AG04450 (cell line): ENCODE measurements around the gene LEMD2. TPM values are rescaled to one million over a fixed set of nuclear protein-coding genes. Genes with fewer than 3 reads are reported as not detected.
A peak's percentile ranks its signal among the peaks of the same experiment; 100 is the strongest.

Source experiments
- CTCF ChIA-PET: fragments of 300-600, 350-600 bp; formaldehyde crosslinking; extraction: SDS; loops from one replicate; lab custom pipeline; 2022; ENCODE audit warnings: antibody characterized with exemption, inconsistent platforms; lab: Charles Lee
- POLR2A ChIA-PET: fragments of 350-600 bp; formaldehyde crosslinking; extraction: SDS; loops from one replicate; lab custom pipeline; 2021; ENCODE audit warnings: antibody characterized with exemption, inconsistent platforms; lab: Yijun Ruan, JAX
- DNase-seq: peaks from one replicate; pipeline ENCODE4 v3.0.0-alpha.2; 2011; ENCODE audit warnings: low read depth, low spot score
- H3K27ac ChIP-seq: one replicate; pipeline ENCODE4 v1.5.1; 2012; ENCODE audit warnings: low read depth, low read length, control low read depth
- H3K27me3 ChIP-seq: one replicate; pipeline ENCODE4 v1.6.0; 2012; ENCODE audit warnings: low read length; ENCODE audit not compliant: control insufficient read depth, insufficient read depth
- H3K4me3 ChIP-seq: 2 replicates; pipeline ENCODE4 v1.5.1; 2011; ENCODE audit warnings: mild to moderate bottlenecking, low read depth, low read length, control low read depth
- H3K9me3 ChIP-seq: 2 replicates; pipeline ENCODE4 v1.5.1; 2012; ENCODE audit warnings: low read length; ENCODE audit not compliant: control insufficient read depth, insufficient read depth
- polyA plus RNA-seq: library from polyadenylated mRNA; depleted of rRNA; stranded (reverse); fragments of >200 nt; gene quantifications from 2 replicates; pipeline ENCODE4 v1.2.3, GENCODE V29; 2011
- TF ChIP-seq, protein P1 (sequence below): IDR thresholded peaks from 2 replicates; pipeline ENCODE4 v1.5.1; 2011; ENCODE audit warnings: low read depth, low read length, control low read depth, inconsistent platforms

The LEMD2 gene
- polyA plus RNA-seq, 1 experiment, result 47.4 TPM

DNA sequence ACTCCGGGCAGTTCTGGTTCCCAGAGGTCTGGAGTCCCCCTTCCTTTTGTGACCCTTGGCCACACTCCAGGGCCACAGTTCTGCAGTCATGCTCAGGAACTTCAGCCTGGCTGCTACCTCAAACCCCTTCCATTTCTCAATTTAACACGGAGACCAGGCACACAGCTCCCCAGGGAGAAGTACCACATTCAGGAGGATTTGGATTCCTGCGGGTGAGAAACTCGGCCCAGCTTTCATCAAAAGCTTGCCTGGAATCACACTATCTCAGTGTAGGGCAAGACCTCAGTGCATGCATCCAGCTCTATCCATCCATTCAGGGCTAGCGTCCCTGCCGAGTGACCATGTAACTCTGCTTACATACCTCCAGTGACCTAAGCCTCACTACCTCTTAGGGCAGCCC, 25.4 kb downstream of the LEMD2 start:
- no peak overlapping the region for H3K4me3 ChIP-seq
- no peak for DNase-seq
- TF ChIP-seq, protein P1, sequence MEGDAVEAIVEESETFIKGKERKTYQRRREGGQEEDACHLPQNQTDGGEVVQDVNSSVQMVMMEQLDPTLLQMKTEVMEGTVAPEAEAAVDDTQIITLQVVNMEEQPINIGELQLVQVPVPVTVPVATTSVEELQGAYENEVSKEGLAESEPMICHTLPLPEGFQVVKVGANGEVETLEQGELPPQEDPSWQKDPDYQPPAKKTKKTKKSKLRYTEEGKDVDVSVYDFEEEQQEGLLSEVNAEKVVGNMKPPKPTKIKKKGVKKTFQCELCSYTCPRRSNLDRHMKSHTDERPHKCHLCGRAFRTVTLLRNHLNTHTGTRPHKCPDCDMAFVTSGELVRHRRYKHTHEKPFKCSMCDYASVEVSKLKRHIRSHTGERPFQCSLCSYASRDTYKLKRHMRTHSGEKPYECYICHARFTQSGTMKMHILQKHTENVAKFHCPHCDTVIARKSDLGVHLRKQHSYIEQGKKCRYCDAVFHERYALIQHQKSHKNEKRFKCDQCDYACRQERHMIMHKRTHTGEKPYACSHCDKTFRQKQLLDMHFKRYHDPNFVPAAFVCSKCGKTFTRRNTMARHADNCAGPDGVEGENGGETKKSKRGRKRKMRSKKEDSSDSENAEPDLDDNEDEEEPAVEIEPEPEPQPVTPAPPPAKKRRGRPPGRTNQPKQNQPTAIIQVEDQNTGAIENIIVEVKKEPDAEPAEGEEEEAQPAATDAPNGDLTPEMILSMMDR, result no peak
- H3K27me3 ChIP-seq, result peaks cover 7% of the 10 kb centered on the region
- ChIA-PET CTCF (interaction anchor here (5.6 kb wide), 1 partner anchor 19 kb away, joined by 62 read pairs; no protein-coding TSS in a partner anchor), POLR2A (no interaction called here)
- no peak overlapping the region for H3K27ac ChIP-seq
- peaks cover 11% of the 10 kb centered on the region for H3K9me3 ChIP-seq

DNA sequence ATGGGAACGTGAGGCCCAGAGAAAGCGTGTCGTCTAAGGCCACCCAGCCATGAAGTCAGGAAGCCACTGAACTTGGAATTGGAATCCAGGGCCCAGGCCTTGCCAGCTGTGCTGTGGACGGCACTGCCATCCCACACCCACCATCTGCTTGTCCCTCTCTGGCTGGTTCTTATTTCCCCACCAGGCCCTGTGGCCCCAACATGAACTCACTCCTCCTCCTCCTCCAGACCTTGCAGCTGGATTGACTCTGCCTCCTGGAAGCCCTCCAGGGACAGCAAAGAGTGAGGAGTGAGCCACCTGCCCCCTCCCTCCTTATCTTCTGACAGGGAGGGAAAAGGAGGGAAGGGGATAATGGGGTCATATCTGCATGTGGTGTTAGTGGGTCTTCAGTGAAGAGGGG, 26.2 kb downstream of the LEMD2 start:
- no peak for DNase-seq
- ChIA-PET CTCF (interaction anchor here (0.9 to 5.6 kb wide), 8 partner anchors 8 to 178 kb away, joined by 3 to 62 read pairs (median 5); partner anchors contain the start of gene UQCC2), POLR2A (no interaction called here)
- no peak overlapping the region for H3K27ac ChIP-seq
- TF ChIP-seq, protein P1, result no peak
- peaks cover 7% of the 10 kb centered on the region for H3K27me3 ChIP-seq
- peaks cover 11% of the 10 kb centered on the region for H3K9me3 ChIP-seq
- H3K4me3 ChIP-seq, result no peak overlapping the region

DNA sequence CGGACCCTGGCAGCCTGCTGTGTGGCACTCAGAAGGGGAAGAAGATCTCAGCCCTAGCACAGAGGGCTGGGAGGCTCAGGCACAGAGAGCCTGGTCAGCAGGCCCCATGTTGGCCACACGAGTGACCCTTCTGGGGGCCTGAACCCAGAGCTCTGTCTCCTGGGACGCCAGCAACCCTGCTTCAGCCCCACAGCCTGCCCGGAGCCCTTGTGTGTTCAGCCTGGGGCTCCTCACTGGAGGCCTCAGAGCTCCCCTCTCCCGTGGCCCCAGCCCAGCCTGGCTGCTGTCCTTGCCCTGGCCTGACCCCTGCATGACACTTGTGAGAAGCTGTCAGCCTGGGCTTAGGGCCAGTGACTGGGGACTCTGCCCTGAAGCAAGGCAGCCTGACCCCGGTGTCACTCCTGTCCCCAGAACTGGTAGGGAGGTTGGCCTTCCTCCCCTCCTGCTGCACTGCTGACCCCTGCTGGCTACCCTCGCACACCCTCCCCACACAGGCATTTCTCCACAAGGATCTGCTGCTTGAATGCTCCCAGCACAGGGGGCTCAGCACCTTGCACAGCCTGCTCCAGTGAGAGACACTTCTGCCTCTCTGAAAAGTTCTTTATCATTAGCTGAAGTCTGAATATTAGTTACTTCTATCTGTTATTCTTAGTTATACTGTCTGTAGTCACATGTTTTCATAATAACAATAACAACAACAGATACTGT, 26.9 kb downstream of the LEMD2 start:
- peaks cover 7% of the 10 kb centered on the region for H3K27me3 ChIP-seq
- no peak overlapping the region for H3K27ac ChIP-seq
- POLR2A ChIA-PET, result interaction anchor here (0.8 kb wide), 1 partner anchor 26 kb away, joined by 3 read pairs; no protein-coding TSS in a partner anchor
- H3K4me3 ChIP-seq, result no peak overlapping the region
- TF ChIP-seq, protein P1, result peak; percentile 60
- H3K9me3 ChIP-seq, result peaks cover 7% of the 10 kb centered on the region
- CTCF ChIA-PET, result interaction anchor here (0.9 to 5.6 kb wide), 11 partner anchors 8 to 266 kb away, joined by 3 to 62 read pairs (median 5); partner anchors contain the start of gene UQCC2
- no peak for DNase-seq

DNA sequence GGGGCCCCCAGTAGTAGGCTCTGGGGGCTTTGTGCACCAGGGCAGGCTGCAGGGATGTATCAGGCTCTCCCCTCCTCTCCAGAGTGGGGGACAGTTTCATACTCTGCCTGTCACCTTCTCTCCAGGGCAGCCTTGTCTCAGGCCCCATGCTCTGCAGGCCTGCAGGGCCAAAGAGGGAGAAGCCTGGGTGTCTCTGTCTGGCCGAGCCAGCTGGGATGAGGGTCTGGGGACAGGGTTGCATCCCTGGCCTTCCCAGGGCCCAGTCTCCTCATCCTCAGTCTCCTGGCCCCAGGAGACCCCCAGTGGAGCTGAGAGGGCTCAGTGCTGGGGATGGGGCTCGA, 27.4 kb downstream of the LEMD2 start:
- Histone ChIP-seq H3K4me3 (no peak overlapping the region), H3K27me3 (peaks cover 7% of the 10 kb centered on the region), H3K27ac (no peak overlapping the region), H3K9me3 (peaks cover 3% of the 10 kb centered on the region)
- TF ChIP-seq, protein P1, result no peak
- POLR2A ChIA-PET, result interaction anchor here (0.8 kb wide), 1 partner anchor 26 kb away, joined by 3 read pairs; no protein-coding TSS in a partner anchor
- CTCF ChIA-PET, result interaction anchor here (1.1 to 5.6 kb wide), 10 partner anchors 9 to 266 kb away, joined by 4 to 62 read pairs (median 6); partner anchors contain the start of gene UQCC2
- no peak for DNase-seq
